Measurements from ENCODE around the gene RBM47.
A peak's percentile ranks its signal among the peaks of the same experiment; 100 is the strongest.

DNA sequence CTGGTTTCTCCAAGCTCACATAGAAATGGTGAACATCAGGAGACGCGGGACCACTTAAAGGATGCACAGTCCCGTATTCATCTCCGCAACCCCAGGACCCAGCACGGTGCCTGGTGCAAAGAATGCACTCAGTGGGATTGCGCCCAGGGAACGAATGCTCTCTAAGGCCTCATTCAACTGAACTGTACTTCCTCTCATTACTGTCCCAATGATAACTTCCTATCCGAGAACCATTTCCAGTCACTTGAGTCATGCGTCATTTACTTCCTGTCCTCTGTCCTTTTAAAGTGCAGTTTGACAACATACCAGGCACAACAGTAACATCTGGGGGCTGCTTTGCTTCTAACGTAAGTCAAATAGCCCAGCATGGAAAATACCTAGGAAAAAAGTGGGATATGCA lies 75.7 kb downstream of the RBM47 start:
- no peak for TF ChIP-seq RCOR1 (conservative IDR thresholded peaks at IDR 0.05; ENCODE audit: low read depth, low read length)
- no peak for TF ChIP-seq NR2C1 (IDR thresholded peaks at IDR 0.05)
- TF ChIP-seq SRF (IDR thresholded peaks at IDR 0.05; ENCODE audit: low read depth in 2 of 2, low read length in 2 of 2), result no peak
- no peak for TF ChIP-seq MTA2 (IDR thresholded peaks at IDR 0.05; ENCODE audit: low read depth)
- TF ChIP-seq, protein P1, sequence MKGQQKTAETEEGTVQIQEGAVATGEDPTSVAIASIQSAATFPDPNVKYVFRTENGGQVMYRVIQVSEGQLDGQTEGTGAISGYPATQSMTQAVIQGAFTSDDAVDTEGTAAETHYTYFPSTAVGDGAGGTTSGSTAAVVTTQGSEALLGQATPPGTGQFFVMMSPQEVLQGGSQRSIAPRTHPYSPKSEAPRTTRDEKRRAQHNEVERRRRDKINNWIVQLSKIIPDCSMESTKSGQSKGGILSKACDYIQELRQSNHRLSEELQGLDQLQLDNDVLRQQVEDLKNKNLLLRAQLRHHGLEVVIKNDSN (IDR thresholded peaks at IDR 0.05; ENCODE audit: borderline replicate concordance, extremely low read length, insufficient read depth, low read depth, low read length), result no peak
- no peak for TF ChIP-seq POLR2A (IDR thresholded peaks at IDR 0.05; ENCODE audit: low read depth, low read length)
- no peak for TF ChIP-seq EGR1 (IDR thresholded peaks at IDR 0.05; ENCODE audit: borderline replicate concordance in 1 of 2, low read depth in 2 of 2, low read length in 2 of 2)
- TF ChIP-seq SPI1 (IDR thresholded peaks at IDR 0.05; ENCODE audit: borderline replicate concordance, insufficient read depth, low read depth, low read length), result peak; percentile 7; the same call in 1 of the 2 replicates
- TF ChIP-seq CEBPB (IDR thresholded peaks at IDR 0.05; ENCODE audit: borderline replicate concordance in 1 of 2, low read depth in 2 of 2, low read length in 2 of 2), result no peak
- TF ChIP-seq DPF2 (IDR thresholded peaks at IDR 0.05), result no peak
- TF ChIP-seq LARP7 (IDR thresholded peaks at IDR 0.05), result no peak
- no peak for TF ChIP-seq CBFB (IDR thresholded peaks at IDR 0.05; ENCODE audit: low read depth)
- TF ChIP-seq, protein P2, sequence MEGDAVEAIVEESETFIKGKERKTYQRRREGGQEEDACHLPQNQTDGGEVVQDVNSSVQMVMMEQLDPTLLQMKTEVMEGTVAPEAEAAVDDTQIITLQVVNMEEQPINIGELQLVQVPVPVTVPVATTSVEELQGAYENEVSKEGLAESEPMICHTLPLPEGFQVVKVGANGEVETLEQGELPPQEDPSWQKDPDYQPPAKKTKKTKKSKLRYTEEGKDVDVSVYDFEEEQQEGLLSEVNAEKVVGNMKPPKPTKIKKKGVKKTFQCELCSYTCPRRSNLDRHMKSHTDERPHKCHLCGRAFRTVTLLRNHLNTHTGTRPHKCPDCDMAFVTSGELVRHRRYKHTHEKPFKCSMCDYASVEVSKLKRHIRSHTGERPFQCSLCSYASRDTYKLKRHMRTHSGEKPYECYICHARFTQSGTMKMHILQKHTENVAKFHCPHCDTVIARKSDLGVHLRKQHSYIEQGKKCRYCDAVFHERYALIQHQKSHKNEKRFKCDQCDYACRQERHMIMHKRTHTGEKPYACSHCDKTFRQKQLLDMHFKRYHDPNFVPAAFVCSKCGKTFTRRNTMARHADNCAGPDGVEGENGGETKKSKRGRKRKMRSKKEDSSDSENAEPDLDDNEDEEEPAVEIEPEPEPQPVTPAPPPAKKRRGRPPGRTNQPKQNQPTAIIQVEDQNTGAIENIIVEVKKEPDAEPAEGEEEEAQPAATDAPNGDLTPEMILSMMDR (IDR thresholded peaks at IDR 0.05 in 2 of 3, conservative IDR thresholded peaks at IDR 0.05 in 1 of 3; ENCODE audit: control insufficient read depth in 2 of 3, extremely low read depth in 1 of 3, insufficient read depth in 1 of 3, low read depth in 3 of 3, low read length in 3 of 3), result no peak
- TF ChIP-seq, protein P3, sequence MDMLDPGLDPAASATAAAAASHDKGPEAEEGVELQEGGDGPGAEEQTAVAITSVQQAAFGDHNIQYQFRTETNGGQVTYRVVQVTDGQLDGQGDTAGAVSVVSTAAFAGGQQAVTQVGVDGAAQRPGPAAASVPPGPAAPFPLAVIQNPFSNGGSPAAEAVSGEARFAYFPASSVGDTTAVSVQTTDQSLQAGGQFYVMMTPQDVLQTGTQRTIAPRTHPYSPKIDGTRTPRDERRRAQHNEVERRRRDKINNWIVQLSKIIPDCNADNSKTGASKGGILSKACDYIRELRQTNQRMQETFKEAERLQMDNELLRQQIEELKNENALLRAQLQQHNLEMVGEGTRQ (IDR thresholded peaks at IDR 0.05; ENCODE audit: borderline replicate concordance, low read depth, low read length), result no peak

Data from GM12878 (cell line).